ENCODE data around the gene UBE2E2. TPM values are rescaled to one million over a fixed set of nuclear protein-coding genes. Genes with fewer than 3 reads are reported as not detected.

The UBE2E2 gene
- total RNA-seq, 3 donors from 2014 or later (not counting 1 experiment from before 2014, with no cell fraction given) = 4.8 to 6.1 (median 5.3) TPM

GRCh38 chr3:23494967-23495366 is 291.8 kb downstream of the UBE2E2 start:
- ATAC-seq = no peak

GRCh38 chr3:23495507-23495906 is 292.4 kb downstream of the UBE2E2 start:
- Mint-ChIP-seq H3K4me3 (no peak overlapping the region), H3K4me1 (no peaks in the 10 kb centered on the region), H3K27ac (no peak overlapping the region), H3K36me3 (no peaks in the 10 kb centered on the region), H3K27me3 (ENCODE audit: low read depth in 2 of 2) (peaks cover 0 to 6% of the 10 kb centered on the region in 2 donors), H3K9me3 (no peaks in the 10 kb centered on the region)
- no peak for TF ChIP-seq CTCF (IDR thresholded peaks at IDR 0.05)
- DNase-seq = no peak
- intact Hi-C loops (cut with micrococcal nuclease) = no loop called here
- no peaks in the 10 kb centered on the region for H3K27me3 ChIP-seq (ENCODE audit: control insufficient read depth, insufficient read depth, low read length)
- no peaks in the 10 kb centered on the region for H3K36me3 ChIP-seq (ENCODE audit: control insufficient read depth, insufficient read depth, low read length)
- no peak overlapping the region for H3K4me3 ChIP-seq (ENCODE audit: low read length)
- H3K27ac ChIP-seq (ENCODE audit: low read length) = no peak overlapping the region
- no peaks in the 10 kb centered on the region for H3K9me3 ChIP-seq (ENCODE audit: control insufficient read depth, insufficient read depth, low read length)
- no peak for ATAC-seq
- no peaks in the 10 kb centered on the region for H3K4me1 ChIP-seq (ENCODE audit: control insufficient read depth, insufficient read depth, low read length)
- whole genome bisulfite sequencing (ENCODE audit: insufficient coverage) = no CpG with 5 or more reads among the region's 1 CpG

More at GRCh38 chr3:23494967-23495366, 291.8 kb downstream of the UBE2E2 start:
- 85% methylated on average over 1 of the region's 1 CpG for WGBS (ENCODE audit: insufficient coverage)
- Histone ChIP-seq H3K27ac (ENCODE audit: low read length) (no peak overlapping the region), H3K4me3 (ENCODE audit: low read length) (no peak overlapping the region), H3K36me3 (ENCODE audit: control insufficient read depth, insufficient read depth, low read length) (no peaks in the 10 kb centered on the region), H3K27me3 (ENCODE audit: control insufficient read depth, insufficient read depth, low read length) (no peaks in the 10 kb centered on the region), H3K9me3 (ENCODE audit: control insufficient read depth, insufficient read depth, low read length) (no peaks in the 10 kb centered on the region), H3K4me1 (ENCODE audit: control insufficient read depth, insufficient read depth, low read length) (no peaks in the 10 kb centered on the region)
- no peaks in the 10 kb centered on the region for H3K36me3 Mint-ChIP-seq
- peaks cover 0 to 6% of the 10 kb centered on the region in 2 donors for H3K27me3 Mint-ChIP-seq (ENCODE audit: low read depth in 2 of 2)
- H3K4me3 Mint-ChIP-seq = no peak overlapping the region
- no peak for TF ChIP-seq CTCF (IDR thresholded peaks at IDR 0.05)
- no peaks in the 10 kb centered on the region for H3K4me1 Mint-ChIP-seq
- intact Hi-C loops (cut with micrococcal nuclease) = no loop called here
- H3K27ac Mint-ChIP-seq = no peak overlapping the region
- no peaks in the 10 kb centered on the region for H3K9me3 Mint-ChIP-seq
- DNase-seq = no peak

GRCh38 chr3:23496165-23496564 is 293.0 kb downstream of the UBE2E2 start:
- H3K27ac Mint-ChIP-seq = no peak overlapping the region

More at GRCh38 chr3:23496165-23496564, 293.0 kb downstream of the UBE2E2 start:
- H3K4me3 Mint-ChIP-seq = no peak overlapping the region
- H3K27ac ChIP-seq (ENCODE audit: low read length) = no peak overlapping the region
- ATAC-seq (no peak), DNase-seq (no peak)
- H3K4me1 ChIP-seq (ENCODE audit: control insufficient read depth, insufficient read depth, low read length) = no peaks in the 10 kb centered on the region
- no peaks in the 10 kb centered on the region for H3K9me3 Mint-ChIP-seq
- peaks cover 0 to 6% of the 10 kb centered on the region in 2 donors for H3K27me3 Mint-ChIP-seq (ENCODE audit: low read depth in 2 of 2)
- intact Hi-C loops (cut with micrococcal nuclease) = no loop called here
- no peaks in the 10 kb centered on the region for H3K27me3 ChIP-seq (ENCODE audit: control insufficient read depth, insufficient read depth, low read length)
- 67% methylated on average over 1 of the region's 1 CpG for WGBS (ENCODE audit: insufficient coverage)
- no peaks in the 10 kb centered on the region for H3K36me3 Mint-ChIP-seq
- TF ChIP-seq CTCF (IDR thresholded peaks at IDR 0.05) = no peak
- no peaks in the 10 kb centered on the region for H3K36me3 ChIP-seq (ENCODE audit: control insufficient read depth, insufficient read depth, low read length)
- H3K4me3 ChIP-seq (ENCODE audit: low read length) = no peak overlapping the region
- no peaks in the 10 kb centered on the region for H3K4me1 Mint-ChIP-seq
- no peaks in the 10 kb centered on the region for H3K9me3 ChIP-seq (ENCODE audit: control insufficient read depth, insufficient read depth, low read length)

Data from natural killer cell (primary cell).